HEK293 (cell line): ENCODE data around the gene NTN5.

Experiments
- FEZF1 ChIP-seq: fragments of 450-650 bp; formaldehyde crosslinking; IDR thresholded peaks from 2 replicates; pipeline ENCODE4 v1.5.1; 2016; ENCODE audit warnings: missing biosample characterization, missing genetic modification characterization
- GLI2 ChIP-seq: fragments of 450-650 bp; formaldehyde crosslinking; IDR thresholded peaks from 2 replicates; pipeline ENCODE4; 2017; ENCODE audit warnings: missing biosample characterization, missing genetic modification characterization, low read depth, borderline replicate concordance
- GLIS2 ChIP-seq: fragments of 450-650 bp; formaldehyde crosslinking; IDR thresholded peaks from 2 replicates; pipeline ENCODE4 v1.5.1; 2016; ENCODE audit warnings: missing biosample characterization, missing genetic modification characterization
- HOXD13 ChIP-seq: sonication (generic); formaldehyde crosslinking; IDR thresholded peaks from 2 replicates; pipeline ENCODE4 v1.8.0; 2022; ENCODE audit warnings: missing genetic modification reagents, borderline replicate concordance
- KLF1 ChIP-seq: fragments of 450-650 bp; formaldehyde crosslinking; IDR thresholded peaks from 2 replicates; pipeline ENCODE4 v1.5.1; 2016; ENCODE audit warnings: missing biosample characterization, missing genetic modification characterization
- KLF10 ChIP-seq: fragments of 450-650 bp; IDR thresholded peaks from 2 replicates; pipeline ENCODE4 v1.5.1; 2018; ENCODE audit warnings: missing biosample characterization, mild to moderate bottlenecking, missing genetic modification characterization
- RBAK ChIP-seq: fragments of 450-650 bp; formaldehyde crosslinking; IDR thresholded peaks from 2 replicates; pipeline ENCODE4 v1.5.1; 2016; ENCODE audit warnings: missing biosample characterization, missing genetic modification characterization
- YY1 ChIP-seq: fragments of 450-650 bp; formaldehyde crosslinking; IDR thresholded peaks from 2 replicates; pipeline ENCODE4 v1.5.1; 2018; ENCODE audit warnings: missing biosample characterization, missing genetic modification characterization
- ZEB2 ChIP-seq: fragments of 450-650 bp; formaldehyde crosslinking; IDR thresholded peaks from 2 replicates; pipeline ENCODE4 v1.5.1; 2016; ENCODE audit warnings: missing biosample characterization, missing genetic modification characterization
- ZFP3 ChIP-seq: fragments of 450-650 bp; formaldehyde crosslinking; IDR thresholded peaks from 2 replicates; pipeline ENCODE4 v1.5.1; 2016; ENCODE audit warnings: low read depth, missing biosample characterization, missing genetic modification characterization
- ZFP41 ChIP-seq: fragments of 450-650 bp; formaldehyde crosslinking; IDR thresholded peaks from 2 replicates; pipeline ENCODE4 v1.5.1; 2016; ENCODE audit warnings: missing biosample characterization, missing genetic modification characterization, borderline replicate concordance
- ZFP69B ChIP-seq: fragments of 450-650 bp; formaldehyde crosslinking; IDR thresholded peaks from 2 replicates; pipeline ENCODE4 v1.5.1; 2016; ENCODE audit warnings: missing biosample characterization, missing genetic modification characterization
- ZNF175 ChIP-seq: fragments of 450-650 bp; formaldehyde crosslinking; IDR thresholded peaks from 2 replicates; pipeline ENCODE4 v1.5.1; 2016; ENCODE audit warnings: missing biosample characterization, missing genetic modification characterization
- ZNF239 ChIP-seq: fragments of 450-650 bp; formaldehyde crosslinking; IDR thresholded peaks from 2 replicates; pipeline ENCODE4 v1.5.1; 2016; ENCODE audit warnings: missing biosample characterization, missing genetic modification characterization
- ZNF274 ChIP-seq, 2 experiments: fragments of 200-500 bp in 1 of 2; fragments of 450-650 bp in 1 of 2; sonication (Bioruptor generic) in 1 of 2; formaldehyde crosslinking in 1 of 2; IDR thresholded peaks; 2 replicates each; pipeline versions ENCODE4 v1.5.1 to v1.6.1; 2014 to 2016; ENCODE audit warnings: borderline replicate concordance in 1 of 2, inconsistent platforms in 1 of 2, low read length in 1 of 2, missing biosample characterization in 1 of 2, missing genetic modification characterization in 1 of 2
- ZNF311 ChIP-seq: fragments of 450-650 bp; formaldehyde crosslinking; IDR thresholded peaks from 2 replicates; pipeline ENCODE4 v1.5.1; 2017; ENCODE audit warnings: missing biosample characterization, missing genetic modification characterization, borderline replicate concordance
- ZNF366 ChIP-seq: fragments of 450-650 bp; formaldehyde crosslinking; conservative IDR thresholded peaks from 2 replicates; pipeline ENCODE4 v1.5.1; 2016; ENCODE audit warnings: missing biosample characterization, missing genetic modification characterization
- ZNF426 ChIP-seq: fragments of 450-650 bp; formaldehyde crosslinking; IDR thresholded peaks from 2 replicates; pipeline ENCODE4 v1.5.1; 2017; ENCODE audit warnings: missing biosample characterization, missing genetic modification characterization, mild to moderate bottlenecking, inconsistent platforms, moderate library complexity
- ZNF433 ChIP-seq: fragments of 450-650 bp; formaldehyde crosslinking; IDR thresholded peaks from 2 replicates; pipeline ENCODE4 v1.5.1; 2016; ENCODE audit warnings: missing biosample characterization, missing genetic modification characterization, low read depth
- ZNF548 ChIP-seq: fragments of 450-650 bp; formaldehyde crosslinking; IDR thresholded peaks from 2 replicates; pipeline ENCODE4 v1.5.1; 2016; ENCODE audit warnings: missing biosample characterization, missing genetic modification characterization
- ZNF596 ChIP-seq: fragments of 450-650 bp; IDR thresholded peaks from 2 replicates; pipeline ENCODE4 v1.5.0; 2018; ENCODE audit warnings: missing biosample characterization, mild to moderate bottlenecking, missing genetic modification characterization, moderate library complexity
- ZNF610 ChIP-seq: fragments of 450-650 bp; formaldehyde crosslinking; IDR thresholded peaks from 2 replicates; pipeline ENCODE4 v1.5.1; 2016; ENCODE audit warnings: missing biosample characterization, missing genetic modification characterization, borderline replicate concordance
- ZNF629 ChIP-seq: fragments of 450-650 bp; formaldehyde crosslinking; IDR thresholded peaks from 2 replicates; pipeline ENCODE4 v1.5.1; 2017; ENCODE audit warnings: missing biosample characterization, missing genetic modification characterization
- ZNF654 ChIP-seq: fragments of 450-650 bp; formaldehyde crosslinking; IDR thresholded peaks from 2 replicates; pipeline ENCODE4 v1.5.1; 2016; ENCODE audit warnings: low read depth, missing biosample characterization, missing genetic modification characterization
- ZNF658 ChIP-seq: fragments of 450-650 bp; formaldehyde crosslinking; IDR thresholded peaks from 2 replicates; pipeline ENCODE4; 2016; ENCODE audit warnings: missing biosample characterization, missing genetic modification characterization
- ZNF768 ChIP-seq: fragments of 450-650 bp; formaldehyde crosslinking; IDR thresholded peaks from 2 replicates; pipeline ENCODE4 v1.5.1; 2018; ENCODE audit warnings: missing biosample characterization, mild to moderate bottlenecking, missing genetic modification characterization
- ZNF843 ChIP-seq: fragments of 450-650 bp; formaldehyde crosslinking; IDR thresholded peaks from 2 replicates; pipeline ENCODE4 v1.5.1; 2016; ENCODE audit warnings: missing biosample characterization, missing genetic modification characterization
- TF ChIP-seq, protein P1 (sequence below): fragments of 450-650 bp; formaldehyde crosslinking; IDR thresholded peaks from 2 replicates; pipeline ENCODE4 v1.5.1; 2016; ENCODE audit warnings: missing biosample characterization, missing genetic modification characterization
- TF ChIP-seq, protein P2 (sequence below): fragments of 450-650 bp; formaldehyde crosslinking; optimal IDR thresholded peaks from 2 replicates; pipeline ENCODE3; 2016; ENCODE audit warnings: missing biosample characterization, mild to moderate bottlenecking, missing genetic modification characterization
- TF ChIP-seq, protein P3 (sequence below): fragments of 450-650 bp; formaldehyde crosslinking; IDR thresholded peaks from 2 replicates; pipeline ENCODE4 v1.5.1; 2016; ENCODE audit warnings: missing biosample characterization, missing genetic modification characterization
- TF ChIP-seq, protein P4 (sequence below): fragments of 450-650 bp; IDR thresholded peaks from 2 replicates; pipeline ENCODE4 v1.5.1; 2018; ENCODE audit warnings: missing biosample characterization, mild to moderate bottlenecking, missing genetic modification characterization
- TF ChIP-seq, protein P5 (sequence below): fragments of 450-650 bp; formaldehyde crosslinking; IDR thresholded peaks from 2 replicates; pipeline ENCODE4 v1.5.1; 2016; ENCODE audit warnings: missing biosample characterization, missing genetic modification characterization

Gene NTN5

DNA sequence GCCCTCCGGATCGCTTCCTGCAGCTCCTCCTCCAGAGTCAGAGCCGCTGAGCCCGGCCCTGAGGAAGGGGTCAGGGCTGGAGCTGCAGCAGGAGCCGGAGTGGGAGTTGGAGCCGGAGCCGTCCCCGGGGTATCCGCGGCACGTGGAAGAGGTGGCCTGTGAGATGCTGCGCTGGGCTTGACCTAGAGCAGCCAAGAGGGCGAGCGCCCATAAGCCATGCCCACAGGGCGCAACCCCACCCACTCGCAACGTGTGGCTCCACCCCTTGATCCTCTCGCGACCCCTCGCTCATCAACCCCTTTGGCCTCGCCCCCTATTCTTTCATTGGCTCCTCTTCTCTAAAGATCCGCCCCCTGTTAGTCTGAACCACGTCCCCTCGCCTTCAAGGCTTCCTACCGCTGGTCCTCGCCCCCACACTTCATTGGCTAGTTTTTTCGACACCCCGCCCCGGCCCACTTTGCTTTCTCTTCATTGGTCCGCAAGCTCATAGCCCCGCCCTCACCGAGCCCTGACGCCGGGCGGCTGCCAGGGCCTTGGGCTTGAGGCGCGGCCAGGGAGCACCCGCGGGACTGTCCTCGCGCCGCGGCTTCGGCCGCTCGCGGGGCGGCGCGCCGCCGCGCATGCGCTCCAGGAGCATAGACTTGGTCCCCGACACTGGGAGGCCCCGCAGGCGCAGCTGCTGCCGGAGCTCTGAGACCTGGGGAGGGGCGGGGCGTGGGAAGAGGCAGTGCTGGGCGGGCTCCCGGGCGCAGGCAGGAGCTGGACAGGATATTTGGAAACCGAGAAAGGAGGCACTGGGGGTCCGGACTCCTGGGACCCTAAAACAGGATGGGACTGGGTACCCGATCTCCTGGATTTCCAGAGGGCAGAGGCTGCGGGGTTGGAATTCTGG, 41.3 kb upstream of the NTN5 start (continued):
- TF ChIP-seq GLI2 (tag by site-specific recombination) (no peak), KLF10 (tag by site-specific recombination) (no peak), FEZF1 (tag by site-specific recombination) (no peak), ZNF768 (no peak), ZNF239 (tag by site-specific recombination) (no peak), ZFP3 (tag by site-specific recombination) (no peak), ZFP41 (tag by site-specific recombination) (no peak), ZNF610 (tag by site-specific recombination) (no peak), ZNF175 (tag by site-specific recombination) (no peak), ZNF433 (no peak), ZNF629 (tag by site-specific recombination) (no peak), ZNF311 (tag by site-specific recombination) (no peak), ZNF596 (no peak), KLF1 (tag by site-specific recombination) (peak; percentile 78), ZFP69B (tag by site-specific recombination) (no peak), ZNF843 (tag by site-specific recombination) (0 out of 2 replicates have a peak, but pooled peaks have one; percentile 23), ZNF654 (tag by site-specific recombination) (no peak), ZNF548 (tag by site-specific recombination) (no peak), ZNF274 (IDR thresholded peaks at IDR 0.05; ENCODE audit: low read length) (no peak), ZNF274 (tag by site-specific recombination; IDR thresholded peaks at IDR 0.05; ENCODE audit: borderline replicate concordance) (no peak), YY1 (tag by site-specific recombination) (no peak), ZNF658 (tag by site-specific recombination) (no peak), ZNF426 (no peak), ZEB2 (tag by site-specific recombination) (peak; percentile 61; the same call in 1 of the 2 replicates), RBAK (tag by site-specific recombination) (no peak), GLIS2 (tag by site-specific recombination) (0 out of 2 replicates have a peak, but pooled peaks have one; percentile 21), HOXD13 (CRISPR knock-in tag) (no peak), ZNF366 (tag by site-specific recombination) (peak; percentile 77)
- TF ChIP-seq, protein P1, sequence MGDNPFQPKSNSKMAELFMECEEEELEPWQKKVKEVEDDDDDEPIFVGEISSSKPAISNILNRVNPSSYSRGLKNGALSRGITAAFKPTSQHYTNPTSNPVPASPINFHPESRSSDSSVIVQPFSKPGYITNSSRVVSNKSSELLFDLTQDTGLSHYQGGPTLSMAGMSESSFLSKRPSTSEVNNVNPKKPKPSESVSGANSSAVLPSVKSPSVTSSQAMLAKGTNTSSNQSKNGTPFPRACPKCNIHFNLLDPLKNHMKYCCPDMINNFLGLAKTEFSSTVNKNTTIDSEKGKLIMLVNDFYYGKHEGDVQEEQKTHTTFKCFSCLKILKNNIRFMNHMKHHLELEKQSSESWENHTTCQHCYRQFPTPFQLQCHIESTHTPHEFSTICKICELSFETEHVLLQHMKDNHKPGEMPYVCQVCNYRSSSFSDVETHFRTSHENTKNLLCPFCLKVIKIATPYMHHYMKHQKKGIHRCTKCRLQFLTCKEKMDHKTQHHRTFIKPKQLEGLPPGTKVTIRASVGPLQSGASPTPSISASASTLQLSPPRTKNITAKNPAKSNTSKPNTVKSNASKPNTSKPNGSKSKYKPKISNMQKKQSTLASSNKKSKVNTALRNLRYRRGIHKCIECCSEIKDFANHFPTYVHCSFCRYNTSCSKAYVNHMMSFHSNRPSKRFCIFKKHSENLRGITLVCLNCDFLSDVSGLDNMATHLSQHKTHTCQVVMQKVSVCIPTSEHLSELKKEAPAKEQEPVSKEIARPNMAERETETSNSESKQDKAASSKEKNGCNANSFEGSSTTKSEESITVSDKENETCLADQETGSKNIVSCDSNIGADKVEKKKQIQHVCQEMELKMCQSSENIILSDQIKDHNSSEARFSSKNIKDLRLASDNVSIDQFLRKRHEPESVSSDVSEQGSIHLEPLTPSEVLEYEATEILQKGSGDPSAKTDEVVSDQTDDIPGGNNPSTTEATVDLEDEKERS: no peak
- TF ChIP-seq, protein P2, sequence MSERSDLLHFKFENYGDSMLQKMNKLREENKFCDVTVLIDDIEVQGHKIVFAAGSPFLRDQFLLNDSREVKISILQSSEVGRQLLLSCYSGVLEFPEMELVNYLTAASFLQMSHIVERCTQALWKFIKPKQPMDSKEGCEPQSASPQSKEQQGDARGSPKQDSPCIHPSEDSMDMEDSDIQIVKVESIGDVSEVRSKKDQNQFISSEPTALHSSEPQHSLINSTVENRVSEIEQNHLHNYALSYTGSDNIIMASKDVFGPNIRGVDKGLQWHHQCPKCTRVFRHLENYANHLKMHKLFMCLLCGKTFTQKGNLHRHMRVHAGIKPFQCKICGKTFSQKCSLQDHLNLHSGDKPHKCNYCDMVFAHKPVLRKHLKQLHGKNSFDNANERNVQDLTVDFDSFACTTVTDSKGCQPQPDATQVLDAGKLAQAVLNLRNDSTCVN (tag by site-specific recombination): peak; percentile 68
- TF ChIP-seq, protein P3, sequence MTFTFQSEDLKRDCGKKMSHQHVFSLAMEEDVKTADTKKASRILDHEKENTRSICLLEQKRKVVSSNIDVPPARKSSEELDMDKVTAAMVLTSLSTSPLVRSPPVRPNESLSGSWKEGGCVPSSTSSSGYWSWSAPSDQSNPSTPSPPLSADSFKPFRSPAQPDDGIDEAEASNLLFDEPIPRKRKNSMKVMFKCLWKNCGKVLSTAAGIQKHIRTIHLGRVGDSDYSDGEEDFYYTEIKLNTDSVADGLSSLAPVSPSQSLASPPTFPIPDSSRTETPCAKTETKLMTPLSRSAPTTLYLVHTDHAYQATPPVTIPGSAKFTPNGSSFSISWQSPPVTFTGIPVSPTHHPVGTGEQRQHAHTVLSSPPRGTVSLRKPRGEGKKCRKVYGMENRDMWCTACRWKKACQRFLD: no peak
- TF ChIP-seq, protein P4, sequence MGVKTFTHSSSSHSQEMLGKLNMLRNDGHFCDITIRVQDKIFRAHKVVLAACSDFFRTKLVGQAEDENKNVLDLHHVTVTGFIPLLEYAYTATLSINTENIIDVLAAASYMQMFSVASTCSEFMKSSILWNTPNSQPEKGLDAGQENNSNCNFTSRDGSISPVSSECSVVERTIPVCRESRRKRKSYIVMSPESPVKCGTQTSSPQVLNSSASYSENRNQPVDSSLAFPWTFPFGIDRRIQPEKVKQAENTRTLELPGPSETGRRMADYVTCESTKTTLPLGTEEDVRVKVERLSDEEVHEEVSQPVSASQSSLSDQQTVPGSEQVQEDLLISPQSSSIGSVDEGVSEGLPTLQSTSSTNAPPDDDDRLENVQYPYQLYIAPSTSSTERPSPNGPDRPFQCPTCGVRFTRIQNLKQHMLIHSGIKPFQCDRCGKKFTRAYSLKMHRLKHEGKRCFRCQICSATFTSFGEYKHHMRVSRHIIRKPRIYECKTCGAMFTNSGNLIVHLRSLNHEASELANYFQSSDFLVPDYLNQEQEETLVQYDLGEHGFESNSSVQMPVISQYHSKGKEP (tag by site-specific recombination): no peak
- TF ChIP-seq, protein P5, sequence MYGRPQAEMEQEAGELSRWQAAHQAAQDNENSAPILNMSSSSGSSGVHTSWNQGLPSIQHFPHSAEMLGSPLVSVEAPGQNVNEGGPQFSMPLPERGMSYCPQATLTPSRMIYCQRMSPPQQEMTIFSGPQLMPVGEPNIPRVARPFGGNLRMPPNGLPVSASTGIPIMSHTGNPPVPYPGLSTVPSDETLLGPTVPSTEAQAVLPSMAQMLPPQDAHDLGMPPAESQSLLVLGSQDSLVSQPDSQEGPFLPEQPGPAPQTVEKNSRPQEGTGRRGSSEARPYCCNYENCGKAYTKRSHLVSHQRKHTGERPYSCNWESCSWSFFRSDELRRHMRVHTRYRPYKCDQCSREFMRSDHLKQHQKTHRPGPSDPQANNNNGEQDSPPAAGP (tag by site-specific recombination): no peak
